HG03469 (cell line): Measurements from ENCODE around the gene FCRL6.
A peak's percentile ranks its signal among the peaks of the same experiment; 100 is the strongest.

Experiments used
- ATAC-seq: cut with Tn5 transposase; IDR thresholded peaks from one replicate; pipeline ENCODE4 v1.9.1; 2021; ENCODE audit warnings: mild to moderate bottlenecking, moderate library complexity, moderate number of reproducible peaks; ENCODE audit not compliant: unreplicated experiment

FCRL6 gene

GRCh38 chr1:159799446-159799985, 2.6 kb upstream of the FCRL6 start:
- ATAC-seq = no peak

- no peak for ATAC-seq
Measured at GRCh38 chr1:159800177-159800930, 1.8 kb upstream of the FCRL6 start.

GRCh38 chr1:159803956-159804689, 2.0 kb downstream of the FCRL6 start:
- no peak for ATAC-seq

GRCh38 chr1:159804924-159805323, 2.8 kb downstream of the FCRL6 start:
- ATAC-seq = no peak

GRCh38 chr1:159815926-159816325, 13.8 kb downstream of the FCRL6 start:
- no peak for ATAC-seq

- no peak for ATAC-seq
Measured at GRCh38 chr1:159817276-159818041, 15.3 kb downstream of the FCRL6 start.

- ATAC-seq = no peak
Measured at GRCh38 chr1:159821171-159821867, 19.2 kb downstream of the FCRL6 start.

- ATAC-seq = no peak
Measured at GRCh38 chr1:159823406-159823805, 21.2 kb downstream of the FCRL6 start.

- ATAC-seq = no peak
Measured at GRCh38 chr1:159825564-159825963, 23.4 kb downstream of the FCRL6 start.

- no peak for ATAC-seq
Measured at GRCh38 chr1:159826441-159827101, 24.4 kb downstream of the FCRL6 start, which contains the start of gene SLAMF8. TSS of gene SLAMF8 (plus strand) at chr1:159826873. CDS start at chr1:159826899, 26 bp downstream.

GRCh38 chr1:159827102-159827490, 24.9 kb downstream of the FCRL6 start:
- ATAC-seq = no peak

- no peak for ATAC-seq
Measured at GRCh38 chr1:159827549-159827948, 25.4 kb downstream of the FCRL6 start.

GRCh38 chr1:159828176-159828575, 26.0 kb downstream of the FCRL6 start:
- no peak for ATAC-seq

- ATAC-seq = no peak
Measured at GRCh38 chr1:159828581-159829272, 26.6 kb downstream of the FCRL6 start.

- ATAC-seq = peak; percentile 57
Measured at GRCh38 chr1:159829273-159829634, 27.1 kb downstream of the FCRL6 start.

GRCh38 chr1:159829822-159830465, 27.8 kb downstream of the FCRL6 start:
- ATAC-seq = no peak

- ATAC-seq = no peak
Measured at GRCh38 chr1:159830722-159831121, 28.6 kb downstream of the FCRL6 start.

- no peak for ATAC-seq
Measured at GRCh38 chr1:159831412-159832141, 29.4 kb downstream of the FCRL6 start.
